CD14-positive monocyte (primary cell): ENCODE results near the gene CTBP2. TPM values are rescaled to one million over a fixed set of nuclear protein-coding genes. Genes with fewer than 3 reads are reported as not detected.

ENCODE experiments used
- DNase-seq, 3 donors: peaks; one replicate each; pipeline ENCODE4 v3.0.0-alpha.2; 2011 to 2022
- H2AFZ ChIP-seq: 2 replicates; pipeline ENCODE4 v1.6.0; 2012; ENCODE audit warnings: mild to moderate bottlenecking, low read depth, low read length, inconsistent platforms; ENCODE audit not compliant: insufficient read depth, poor library complexity, severe bottlenecking
- H3K27ac ChIP-seq, 2 donors: 1 replicate in 1 of 2; 2 replicates in 1 of 2; pipeline ENCODE4 v1.5.1; 2012 to 2013; ENCODE audit warnings: low read length in 2 of 2, control low read depth in 1 of 2, inconsistent platforms in 1 of 2, low read depth in 1 of 2, mild to moderate bottlenecking in 1 of 2
- H3K27me3 ChIP-seq, 2 donors: one replicate each; pipeline versions ENCODE4 v1.6.0 to v1.6.1; 2011 to 2013; ENCODE audit warnings: low read length in 2 of 2; ENCODE audit not compliant: control insufficient read depth in 2 of 2, insufficient read depth in 2 of 2
- H3K36me3 ChIP-seq, 2 donors: replicated peaks in 1 of 2; 1 replicate in 1 of 2; 2 replicates in 1 of 2; pipeline versions ENCODE4 v1.5.1 to v1.6.1; 2012 to 2013; ENCODE audit warnings: low read length in 2 of 2, control low read depth in 1 of 2, inconsistent platforms in 1 of 2, mild to moderate bottlenecking in 1 of 2; ENCODE audit not compliant: insufficient read depth in 2 of 2, control insufficient read depth in 1 of 2
- H3K4me1 ChIP-seq, 2 donors: 1 replicate in 1 of 2; 2 replicates in 1 of 2; pipeline versions ENCODE4 v1.5.1 to v1.6.1; 2012 to 2013; ENCODE audit warnings: low read length in 2 of 2, control low read depth in 1 of 2, inconsistent platforms in 1 of 2, mild to moderate bottlenecking in 1 of 2, moderate library complexity in 1 of 2; ENCODE audit not compliant: insufficient read depth in 2 of 2, control insufficient read depth in 1 of 2
- H3K4me2 ChIP-seq: replicated peaks from 2 replicates; pipeline ENCODE3; 2012; ENCODE audit warnings: low read length, moderate library complexity, mild to moderate bottlenecking; ENCODE audit not compliant: poor library complexity, severe bottlenecking; ENCODE audit errors: extremely low read depth
- H3K4me3 ChIP-seq, 3 experiments: fragments of 200-600 bp in 1 of 3; sonication (generic) in 1 of 3; replicated peaks in 1 of 3; 1 replicate in 2 of 3; 2 replicates in 1 of 3; pipeline ENCODE4 v1.5.1; 2011 to 2013; ENCODE audit warnings: low read length in 3 of 3, mild to moderate bottlenecking in 3 of 3, control low read depth in 2 of 3, low read depth in 2 of 3, inconsistent platforms in 1 of 3, moderate library complexity in 1 of 3
- H3K79me2 ChIP-seq: 2 replicates; pipeline ENCODE4 v1.6.0; 2012; ENCODE audit warnings: mild to moderate bottlenecking, control low read depth, inconsistent platforms, low read length, moderate library complexity; ENCODE audit not compliant: insufficient read depth
- H3K9ac ChIP-seq: 2 replicates; pipeline ENCODE4 v1.6.0; 2017; ENCODE audit warnings: low read length, mild to moderate bottlenecking; ENCODE audit not compliant: insufficient read depth, poor library complexity, severe bottlenecking
- H3K9me3 ChIP-seq, 2 donors: replicated peaks in 1 of 2; 1 replicate in 1 of 2; 2 replicates in 1 of 2; pipeline versions ENCODE4 v1.5.1 to v1.6.1; 2012 to 2013; ENCODE audit warnings: low read length in 2 of 2, control low read depth in 1 of 2; ENCODE audit not compliant: control insufficient read depth in 1 of 2, insufficient read depth in 1 of 2
- H4K20me1 ChIP-seq: 2 replicates; pipeline ENCODE4 v1.6.0; 2012; ENCODE audit warnings: mild to moderate bottlenecking, low read length, control low read depth, moderate library complexity; ENCODE audit not compliant: insufficient read depth
- H3K27ac Mint-ChIP-seq, 7 donors: one replicate each; pipeline ENCODE4 v1.8.0; 2020; ENCODE audit warnings: mild to moderate bottlenecking in 7 of 7, mixed read lengths in 7 of 7, moderate library complexity in 6 of 7, inconsistent platforms in 2 of 7
- H3K27me3 Mint-ChIP-seq, 3 donors: one replicate each; pipeline ENCODE4 v1.8.0; 2021 to 2022; ENCODE audit warnings: low read depth in 3 of 3, mild to moderate bottlenecking in 3 of 3, mixed read lengths in 3 of 3, moderate library complexity in 3 of 3, inconsistent platforms in 1 of 3
- H3K36me3 Mint-ChIP-seq, 2 donors: one replicate each; pipeline ENCODE4 v1.8.0; 2020; ENCODE audit warnings: mixed read lengths in 2 of 2, inconsistent platforms in 1 of 2, mild to moderate bottlenecking in 1 of 2
- H3K4me1 Mint-ChIP-seq: one replicate; pipeline ENCODE4 v1.8.0; 2020; ENCODE audit warnings: mild to moderate bottlenecking, mixed read lengths
- H3K4me3 Mint-ChIP-seq, 2 donors: one replicate each; pipeline ENCODE4 v1.8.0; 2020; ENCODE audit warnings: mild to moderate bottlenecking in 2 of 2, mixed read lengths in 2 of 2, moderate library complexity in 1 of 2
- H3K9me3 Mint-ChIP-seq, 7 donors: one replicate each; pipeline ENCODE4 v1.8.0; 2020 to 2022; ENCODE audit warnings: mixed read lengths in 7 of 7, mild to moderate bottlenecking in 6 of 7, moderate library complexity in 6 of 7, inconsistent platforms in 2 of 7
- WGBS: methylation state at CpG from one replicate; pipeline ENCODE4 v1.1.5; 2013; ENCODE audit warnings: missing lambda C conversion rate; ENCODE audit not compliant: insufficient coverage; 5-methylcytosine and 5-hydroxymethylcytosine counted together
- intact Hi-C, 2 donors: fragments of 100-400 bp; cut with micrococcal nuclease; formaldehyde crosslinking; loops; one replicate each; pipeline versions ENCODE4 v1.15.0 to v1.15.1; 2023
- polyA plus RNA-seq, 3 donors: library from polyadenylated mRNA; depleted of rRNA in 1 of 3; unstranded in 2 of 3; stranded (reverse) in 1 of 3; fragments of 300-500 nt in 2 of 3; fragments of >200 nt in 1 of 3; fragmentation: Illumina TruSeq in 2 of 3; gene quantifications; 1 replicate in 2 of 3; 2 replicates in 1 of 3; pipeline ENCODE4 v1.2.3, GENCODE V29; 2012 to 2021
- TF ChIP-seq, protein P1 (sequence below): fragments of 200-600 bp; IDR thresholded peaks from one replicate; pipeline ENCODE4 v1.8.0; 2022; ENCODE audit warnings: antibody characterized with exemption, mild to moderate bottlenecking

Gene CTBP2
- polyA plus RNA-seq, 3 donors: 40.9 to 87.1 (median 41.1) TPM

DNA sequence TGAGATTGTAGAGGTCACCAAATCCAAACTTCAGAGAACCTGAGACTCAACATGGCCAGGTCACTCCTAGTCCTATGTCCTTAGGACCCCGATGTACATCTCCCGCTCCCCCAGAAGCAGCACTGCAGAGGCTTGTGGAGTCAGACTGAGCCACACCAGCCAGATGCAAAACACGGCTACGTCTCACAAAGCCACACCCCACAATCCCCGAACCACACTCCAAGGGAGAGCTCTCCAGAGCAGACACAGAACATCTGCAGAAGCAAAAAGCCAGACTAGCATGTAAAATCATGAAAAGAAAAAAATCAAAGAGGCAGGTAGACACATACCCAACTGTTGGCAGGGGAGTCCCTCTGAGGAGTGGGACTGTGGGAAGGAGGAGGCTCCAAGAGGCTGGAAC is 104.9 kb downstream of the CTBP2 start:
- peaks cover 98% of the 10 kb centered on the region for H4K20me1 ChIP-seq
- Mint-ChIP-seq H3K4me3 (no peak overlapping the region), H3K4me1 (peaks cover 29% of the 10 kb centered on the region), H3K27me3 (peaks cover 0 to 2% (median 0%) of the 10 kb centered on the region in 3 donors), H3K36me3 (peaks cover 37 to 46% of the 10 kb centered on the region in 2 donors), H3K9me3 (no peaks in the 10 kb centered on the region), H3K27ac (peak overlapping the region in 4 of 7 donors; percentile 1 to 31 (median 16))
- H3K4me2 ChIP-seq: no peak overlapping the region
- no peak for DNase-seq
- H3K4me3 ChIP-seq: no peak overlapping the region
- no peaks in the 10 kb centered on the region for H3K27me3 ChIP-seq
- intact Hi-C loops: loop anchor here in 1 of 2 donors (10.0 kb wide), 1 partner anchor 141 kb away; no protein-coding TSS in a partner anchor
- H3K9ac ChIP-seq: no peak overlapping the region
- no peak overlapping the region for H3K27ac ChIP-seq
- peaks cover 11 to 35% of the 10 kb centered on the region in 2 donors for H3K36me3 ChIP-seq
- peaks cover 96% of the 10 kb centered on the region for H3K79me2 ChIP-seq
- H3K9me3 ChIP-seq: no peaks in the 10 kb centered on the region
- H3K4me1 ChIP-seq: peaks cover 27 to 32% of the 10 kb centered on the region in 2 donors
- WGBS: 100% methylated on average over 5 of the region's 5 CpGs
- TF ChIP-seq, protein P1, sequence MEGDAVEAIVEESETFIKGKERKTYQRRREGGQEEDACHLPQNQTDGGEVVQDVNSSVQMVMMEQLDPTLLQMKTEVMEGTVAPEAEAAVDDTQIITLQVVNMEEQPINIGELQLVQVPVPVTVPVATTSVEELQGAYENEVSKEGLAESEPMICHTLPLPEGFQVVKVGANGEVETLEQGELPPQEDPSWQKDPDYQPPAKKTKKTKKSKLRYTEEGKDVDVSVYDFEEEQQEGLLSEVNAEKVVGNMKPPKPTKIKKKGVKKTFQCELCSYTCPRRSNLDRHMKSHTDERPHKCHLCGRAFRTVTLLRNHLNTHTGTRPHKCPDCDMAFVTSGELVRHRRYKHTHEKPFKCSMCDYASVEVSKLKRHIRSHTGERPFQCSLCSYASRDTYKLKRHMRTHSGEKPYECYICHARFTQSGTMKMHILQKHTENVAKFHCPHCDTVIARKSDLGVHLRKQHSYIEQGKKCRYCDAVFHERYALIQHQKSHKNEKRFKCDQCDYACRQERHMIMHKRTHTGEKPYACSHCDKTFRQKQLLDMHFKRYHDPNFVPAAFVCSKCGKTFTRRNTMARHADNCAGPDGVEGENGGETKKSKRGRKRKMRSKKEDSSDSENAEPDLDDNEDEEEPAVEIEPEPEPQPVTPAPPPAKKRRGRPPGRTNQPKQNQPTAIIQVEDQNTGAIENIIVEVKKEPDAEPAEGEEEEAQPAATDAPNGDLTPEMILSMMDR: no peak
- no peak overlapping the region for H2AFZ ChIP-seq

DNA sequence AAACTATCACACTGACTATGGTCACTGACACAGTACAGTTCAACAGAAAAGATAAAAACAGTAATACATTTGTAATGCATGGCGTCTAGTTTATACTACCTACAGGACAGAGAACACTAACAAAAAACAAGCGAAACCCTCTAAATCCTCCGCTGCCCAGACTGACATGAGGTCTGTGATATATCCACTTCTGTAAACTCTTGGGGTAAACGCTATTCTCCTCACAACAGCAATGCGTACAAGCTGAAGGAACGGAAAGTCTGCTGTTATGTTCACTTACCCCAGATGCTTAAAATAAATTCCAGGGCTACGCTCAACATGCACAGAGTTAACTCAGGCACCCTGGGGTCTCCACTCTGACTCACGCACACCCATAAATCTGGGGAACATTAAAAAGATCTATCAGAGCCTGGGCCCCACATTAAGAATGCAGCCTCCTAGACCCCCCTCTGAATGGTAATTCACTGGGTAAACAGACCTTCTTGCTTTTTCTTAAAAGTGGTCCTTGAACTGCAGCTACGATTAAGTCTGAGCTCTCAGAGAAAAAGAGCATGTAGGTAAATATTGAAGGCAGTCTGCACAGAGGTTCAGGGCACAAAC is 105.6 kb downstream of the CTBP2 start:
- Histone ChIP-seq H2AFZ (no peak overlapping the region), H3K27ac (no peak overlapping the region), H3K4me2 (no peak overlapping the region), H3K36me3 (peaks cover 12 to 35% of the 10 kb centered on the region in 2 donors), H3K79me2 (peaks cover 96% of the 10 kb centered on the region), H3K9ac (no peak overlapping the region), H3K9me3 (no peaks in the 10 kb centered on the region), H3K4me1 (peaks cover 27 to 31% of the 10 kb centered on the region in 2 donors), H4K20me1 (peaks cover 98% of the 10 kb centered on the region), H3K4me3 (no peak overlapping the region), H3K27me3 (no peaks in the 10 kb centered on the region)
- no peak for DNase-seq
- Mint-ChIP-seq H3K4me3 (no peak overlapping the region), H3K27ac (peak overlapping the region in 2 of 7 donors; percentile 23 to 38), H3K9me3 (no peaks in the 10 kb centered on the region), H3K36me3 (peaks cover 34 to 45% of the 10 kb centered on the region in 2 donors), H3K27me3 (peaks cover 0 to 2% (median 0%) of the 10 kb centered on the region in 3 donors), H3K4me1 (peaks cover 28% of the 10 kb centered on the region)
- intact Hi-C loops: loop anchor here in 1 of 2 donors (10.0 kb wide), 1 partner anchor 140 kb away; no protein-coding TSS in a partner anchor
- TF ChIP-seq, protein P1: no peak
- WGBS: 93% methylated on average over 7 of the region's 9 CpGs
